ENCODE measurements around the gene ACO2. TPM values are rescaled to one million over a fixed set of nuclear protein-coding genes. Genes with fewer than 3 reads are reported as not detected.
"Not testable (repeated sequence)": the region's sequence is repeated elsewhere in the genome, so short reads cannot be mapped to it uniquely, and the experiment has no call there.

The ACO2 gene
- total RNA-seq, 1 experiment from 2014 or later: 105 TPM

DNA sequence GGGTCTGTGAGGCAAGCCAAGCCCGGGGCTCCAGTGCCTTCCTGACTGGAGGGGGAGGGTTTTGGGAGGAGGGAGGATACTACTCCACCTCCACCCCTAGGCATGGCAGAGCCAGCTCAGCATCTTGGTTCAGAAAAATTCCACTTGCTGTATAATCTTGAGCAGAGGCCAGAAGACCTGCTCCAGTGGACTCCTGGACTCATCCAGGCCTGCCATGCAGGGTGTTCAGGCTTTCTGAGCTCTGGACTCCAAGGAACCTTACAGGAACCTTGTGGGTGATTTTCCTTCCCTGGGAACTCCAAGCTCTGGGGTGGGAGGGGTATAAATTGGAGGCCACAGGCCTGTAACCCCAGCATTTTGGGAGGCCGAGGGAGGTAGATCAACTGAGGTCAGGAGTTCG is 101.3 kb downstream of the ACO2 start:
- no peaks in the 10 kb centered on the region for H3K4me1 Mint-ChIP-seq (ENCODE audit: insufficient read depth, unreplicated experiment)
- TF ChIP-seq, protein P1, sequence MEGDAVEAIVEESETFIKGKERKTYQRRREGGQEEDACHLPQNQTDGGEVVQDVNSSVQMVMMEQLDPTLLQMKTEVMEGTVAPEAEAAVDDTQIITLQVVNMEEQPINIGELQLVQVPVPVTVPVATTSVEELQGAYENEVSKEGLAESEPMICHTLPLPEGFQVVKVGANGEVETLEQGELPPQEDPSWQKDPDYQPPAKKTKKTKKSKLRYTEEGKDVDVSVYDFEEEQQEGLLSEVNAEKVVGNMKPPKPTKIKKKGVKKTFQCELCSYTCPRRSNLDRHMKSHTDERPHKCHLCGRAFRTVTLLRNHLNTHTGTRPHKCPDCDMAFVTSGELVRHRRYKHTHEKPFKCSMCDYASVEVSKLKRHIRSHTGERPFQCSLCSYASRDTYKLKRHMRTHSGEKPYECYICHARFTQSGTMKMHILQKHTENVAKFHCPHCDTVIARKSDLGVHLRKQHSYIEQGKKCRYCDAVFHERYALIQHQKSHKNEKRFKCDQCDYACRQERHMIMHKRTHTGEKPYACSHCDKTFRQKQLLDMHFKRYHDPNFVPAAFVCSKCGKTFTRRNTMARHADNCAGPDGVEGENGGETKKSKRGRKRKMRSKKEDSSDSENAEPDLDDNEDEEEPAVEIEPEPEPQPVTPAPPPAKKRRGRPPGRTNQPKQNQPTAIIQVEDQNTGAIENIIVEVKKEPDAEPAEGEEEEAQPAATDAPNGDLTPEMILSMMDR (IDR thresholded peaks at IDR 0.05; ENCODE audit: unreplicated experiment): no peak

DNA sequence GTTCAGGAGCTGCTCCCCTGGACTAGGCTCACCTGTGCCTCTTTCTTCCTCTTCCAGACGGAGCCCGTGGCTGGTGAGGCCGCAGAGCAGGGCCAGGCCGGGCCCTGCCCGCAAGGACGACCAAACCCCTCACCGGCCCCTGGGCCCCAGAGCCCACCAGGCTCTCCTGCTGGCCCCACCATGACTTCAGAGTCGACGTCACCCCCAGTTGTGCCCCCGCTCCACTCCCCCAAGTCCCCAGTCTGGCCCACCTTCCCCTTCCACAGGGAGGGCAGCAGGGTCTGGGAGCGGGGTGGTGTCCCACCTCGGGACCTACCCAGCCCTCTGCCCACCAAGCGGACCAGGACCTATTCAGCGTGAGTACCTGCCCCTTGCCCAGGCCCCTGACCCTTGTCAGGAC is 102.9 kb downstream of the ACO2 start:
- ChIA-PET POLR2A (no interaction called here), CTCF (no interaction called here)
- Mint-ChIP-seq H3K4me3 (ENCODE audit: unreplicated experiment) (no peak overlapping the region), H3K36me3 (ENCODE audit: insufficient read depth, unreplicated experiment) (peaks cover 4% of the 10 kb centered on the region), H3K9me3 (ENCODE audit: unreplicated experiment) (peaks cover 8% of the 10 kb centered on the region), H3K4me1 (ENCODE audit: insufficient read depth, unreplicated experiment) (no peaks in the 10 kb centered on the region), H3K27me3 (ENCODE audit: insufficient read depth, unreplicated experiment) (no peaks in the 10 kb centered on the region), H3K27ac (ENCODE audit: low read depth, unreplicated experiment) (no peak overlapping the region)
- DNase-seq (ENCODE audit: unreplicated experiment): no peak
- TF ChIP-seq, protein P1 (IDR thresholded peaks at IDR 0.05; ENCODE audit: unreplicated experiment): no peak
- intact Hi-C loops (cut with micrococcal nuclease): no loop called here
- no TSS peak for BruUV-seq (replicated peaks)

More for the DNA sequence above, 101.3 kb downstream of the ACO2 start:
- Mint-ChIP-seq H3K9me3 (ENCODE audit: unreplicated experiment) (peaks cover 8% of the 10 kb centered on the region), H3K27ac (ENCODE audit: low read depth, unreplicated experiment) (no peak overlapping the region), H3K27me3 (ENCODE audit: insufficient read depth, unreplicated experiment) (no peaks in the 10 kb centered on the region), H3K36me3 (ENCODE audit: insufficient read depth, unreplicated experiment) (no peaks in the 10 kb centered on the region), H3K4me3 (ENCODE audit: unreplicated experiment) (no peak overlapping the region)
- DNase-seq (ENCODE audit: unreplicated experiment): no peak
- ChIA-PET POLR2A (interaction anchor here (4.2 kb wide), 1 partner anchor 19 kb away, joined by 29 read pairs; the partner anchor contains the start of gene PMM1), CTCF (interaction anchor here (0.5 to 0.6 kb wide), 3 partner anchors 32 to 56 kb away, joined by 3 to 6 read pairs (median 3); no protein-coding TSS in a partner anchor)
- intact Hi-C loops (cut with micrococcal nuclease): no loop called here
- no TSS peak for BruUV-seq (replicated peaks)

DNA sequence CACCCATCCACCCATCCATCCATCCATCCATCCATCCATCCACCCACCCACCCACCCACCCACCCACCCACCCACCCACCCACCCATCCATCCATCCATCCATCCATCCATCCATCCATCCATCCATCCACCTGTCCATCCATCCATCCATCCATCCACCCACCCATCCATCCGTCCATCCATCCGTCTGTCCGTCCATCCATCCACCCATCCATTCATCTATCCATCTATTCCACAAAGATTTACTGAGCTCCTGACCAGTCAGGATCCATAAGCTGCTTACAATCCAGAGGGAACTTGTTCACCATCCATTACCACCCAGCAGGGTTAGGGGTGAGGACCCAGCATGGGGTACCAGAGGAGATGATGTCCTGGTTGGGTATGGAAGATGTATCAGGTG is 103.4 kb downstream of the ACO2 start:
- DNase-seq (ENCODE audit: unreplicated experiment); H3K4me1 Mint-ChIP-seq (ENCODE audit: insufficient read depth, unreplicated experiment); H3K9me3 Mint-ChIP-seq (ENCODE audit: unreplicated experiment); H3K27ac Mint-ChIP-seq (ENCODE audit: low read depth, unreplicated experiment); H3K36me3 Mint-ChIP-seq (ENCODE audit: insufficient read depth, unreplicated experiment); H3K27me3 Mint-ChIP-seq (ENCODE audit: insufficient read depth, unreplicated experiment); CTCF ChIA-PET; BruUV-seq (replicated peaks); POLR2A ChIA-PET; intact Hi-C loops (cut with micrococcal nuclease); H3K4me3 Mint-ChIP-seq (ENCODE audit: unreplicated experiment): not testable (repeated sequence)

DNA sequence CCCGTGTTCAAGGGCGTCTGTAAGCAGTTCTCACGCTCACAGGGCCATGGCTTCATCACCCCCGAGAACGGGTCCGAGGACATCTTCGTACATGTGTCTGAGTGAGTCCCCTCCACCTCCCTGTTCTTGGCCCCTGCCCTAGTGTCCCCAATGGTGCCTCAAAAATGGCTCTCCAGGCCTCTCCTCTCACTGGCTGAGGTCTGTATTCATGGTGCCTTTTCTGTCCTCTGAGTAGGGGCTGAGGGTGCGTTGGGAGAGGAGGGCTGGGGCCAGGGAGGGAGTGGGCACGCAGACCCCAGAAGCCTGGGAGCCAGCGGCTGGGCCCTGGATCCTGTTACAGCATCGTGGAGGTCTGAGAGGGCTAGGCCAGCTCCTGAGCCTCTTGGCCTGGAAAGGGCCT is 104.8 kb downstream of the ACO2 start:
- intact Hi-C loops (cut with micrococcal nuclease): no loop called here
- ChIA-PET POLR2A (no interaction called here), CTCF (no interaction called here)
- peaks cover 18% of the 10 kb centered on the region for H3K36me3 Mint-ChIP-seq (ENCODE audit: insufficient read depth, unreplicated experiment)
- DNase-seq (ENCODE audit: unreplicated experiment): no peak
- peaks cover 8% of the 10 kb centered on the region for H3K9me3 Mint-ChIP-seq (ENCODE audit: unreplicated experiment)
- H3K4me3 Mint-ChIP-seq (ENCODE audit: unreplicated experiment): no peak overlapping the region
- no peaks in the 10 kb centered on the region for H3K4me1 Mint-ChIP-seq (ENCODE audit: insufficient read depth, unreplicated experiment)
- TF ChIP-seq, protein P1 (IDR thresholded peaks at IDR 0.05; ENCODE audit: unreplicated experiment): no peak
- BruUV-seq (replicated peaks): no TSS peak
- no peak overlapping the region for H3K27ac Mint-ChIP-seq (ENCODE audit: low read depth, unreplicated experiment)
- no peaks in the 10 kb centered on the region for H3K27me3 Mint-ChIP-seq (ENCODE audit: insufficient read depth, unreplicated experiment)

DNA sequence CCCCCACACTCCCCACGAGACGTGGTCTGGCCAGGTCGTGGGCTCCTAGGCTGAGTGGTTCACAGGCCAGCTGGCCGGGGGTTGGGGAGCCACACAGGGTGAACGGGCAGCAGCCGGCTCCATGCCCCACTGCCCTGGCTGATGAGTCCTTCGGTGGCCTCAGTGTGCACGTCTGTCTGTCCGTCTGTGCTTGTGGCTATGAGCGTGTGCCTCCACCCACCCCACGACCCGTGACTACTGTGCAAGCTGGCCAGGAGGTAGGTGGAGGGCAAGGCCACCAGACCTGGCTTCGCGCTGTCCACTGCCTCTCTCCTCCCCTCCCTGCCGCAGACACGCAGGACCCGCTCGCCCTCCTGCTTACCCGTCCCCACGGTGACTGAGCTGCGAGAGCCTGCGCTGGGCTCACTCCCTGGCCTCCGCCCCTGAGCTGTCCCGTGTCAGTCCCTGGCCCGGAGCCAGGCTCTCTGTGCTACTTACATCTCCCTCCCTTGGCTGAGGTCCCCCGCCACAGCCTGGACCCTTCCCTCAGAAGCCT is 106.0 kb downstream of the ACO2 start:
- H3K27me3 Mint-ChIP-seq (ENCODE audit: insufficient read depth, unreplicated experiment): no peaks in the 10 kb centered on the region
- ChIA-PET POLR2A (interaction anchor here (0.5 to 0.7 kb wide), 2 partner anchors 41 to 128 kb away, joined by 3 to 4 read pairs; partner anchors contain the start of gene TOB2), CTCF (no interaction called here)
- H3K36me3 Mint-ChIP-seq (ENCODE audit: insufficient read depth, unreplicated experiment): peaks cover 24% of the 10 kb centered on the region
- no peak overlapping the region for H3K27ac Mint-ChIP-seq (ENCODE audit: low read depth, unreplicated experiment)
- H3K4me3 Mint-ChIP-seq (ENCODE audit: unreplicated experiment): no peak overlapping the region
- intact Hi-C loops (cut with micrococcal nuclease): no loop called here
- DNase-seq (ENCODE audit: unreplicated experiment): no peak
- TF ChIP-seq, protein P1 (IDR thresholded peaks at IDR 0.05; ENCODE audit: unreplicated experiment): no peak
- H3K9me3 Mint-ChIP-seq (ENCODE audit: unreplicated experiment): peaks cover 8% of the 10 kb centered on the region
- BruUV-seq (replicated peaks): no TSS peak
- no peaks in the 10 kb centered on the region for H3K4me1 Mint-ChIP-seq (ENCODE audit: insufficient read depth, unreplicated experiment)

Measured in MCF 10A (cell line).